ENCODE measurements around the gene CLK1.

Gene CLK1

DNA sequence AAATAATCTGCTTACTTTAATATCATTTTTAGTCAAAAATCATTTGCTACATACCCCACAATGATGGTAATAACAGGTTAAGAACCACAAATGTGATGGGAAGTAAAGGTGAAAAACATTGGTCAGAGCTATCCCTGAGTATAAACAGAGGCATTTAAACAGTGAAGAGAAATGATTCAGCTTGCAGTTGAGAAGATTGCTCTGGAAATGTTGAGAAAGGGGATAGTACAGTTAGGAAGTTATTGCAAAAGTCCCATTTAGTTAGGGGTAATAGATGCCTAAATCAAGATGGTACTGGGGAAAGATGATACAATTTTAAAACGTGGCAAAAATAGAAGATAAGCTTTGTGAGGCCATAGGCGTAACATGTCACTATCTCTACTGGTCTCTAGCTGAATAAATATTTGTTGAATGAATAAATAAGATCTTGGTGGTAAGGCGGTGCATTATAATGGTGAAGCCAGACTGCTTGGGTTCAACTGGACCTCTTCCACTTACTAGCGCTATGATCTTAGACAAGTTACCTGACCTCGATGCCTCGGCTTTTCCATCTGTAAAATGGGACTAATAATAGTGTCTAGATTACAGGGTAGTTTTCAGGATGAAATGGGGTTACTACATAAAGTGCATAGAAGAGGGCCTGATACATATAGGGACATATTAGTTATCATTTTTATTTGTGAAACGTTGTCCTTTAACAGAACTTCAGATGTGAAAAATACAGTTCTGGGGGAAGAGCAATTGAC, 54.8 kb downstream of the CLK1 start:
- H3K27ac ChIP-seq, result peak overlapping the region; percentile 94; the same call in 1 of the 2 replicates
- TF ChIP-seq CTCF (conservative IDR thresholded peaks at IDR 0.05), result no peak
- TF ChIP-seq ZFX (IDR thresholded peaks at IDR 0.05), result no peak

Data from C4-2B (cell line).